ENCODE results near the gene MLLT10. TPM values are rescaled to one million over a fixed set of nuclear protein-coding genes. Genes with fewer than 3 reads are reported as not detected.

The MLLT10 gene
- polyA plus RNA-seq: 39.4 TPM
- long read RNA-seq, donor 1: 0 reads
- long read RNA-seq, donor 2, partial matches to known transcripts: 208 of 228 reads
- long read RNA-seq, donor 2, other reads (novel, unspliced or antisense): 18 of 228 reads
- long read RNA-seq, donor 3: 0 reads
- long read RNA-seq, donor 4: 0 reads
- long read RNA-seq, donor 5: 0 reads
- long read RNA-seq, donor 6, partial matches to known transcripts: 243 of 248 reads
- long read RNA-seq, donor 6, other reads (novel, unspliced or antisense): 0 of 248 reads
- long read RNA-seq, donor 7, partial matches to known transcripts: 0 of 2 reads
- long read RNA-seq, donor 7, other reads (novel, unspliced or antisense): 0 of 2 reads
- long read RNA-seq, donor 8, partial matches to known transcripts: 31 of 32 reads
- long read RNA-seq, donor 8, other reads (novel, unspliced or antisense): 0 of 32 reads
- long read RNA-seq, donor 9, partial matches to known transcripts: 0 of 3 reads
- long read RNA-seq, donor 9, other reads (novel, unspliced or antisense): 0 of 3 reads
- long read RNA-seq, donor 10, partial matches to known transcripts: 5 of 7 reads
- long read RNA-seq, donor 10, other reads (novel, unspliced or antisense): 0 of 7 reads
- long read RNA-seq, donor 11: 0 reads

- WGBS (ENCODE audit: insufficient coverage, low lambda C conversion rate): no CpG with 5 or more reads among the region's 74 CpGs
- peak; percentile 97 to 99 for DNase-seq
- Histone ChIP-seq H3K36me3 (ENCODE audit: control insufficient read depth, insufficient read depth, low read length) (peaks cover 9% of the 10 kb centered on the region), H3K27me3 (ENCODE audit: control insufficient read depth, insufficient read depth, low read length) (no peaks in the 10 kb centered on the region), H3K4me1 (ENCODE audit: control insufficient read depth, insufficient read depth, low read length) (peaks cover 8% of the 10 kb centered on the region), H3K27ac (ENCODE audit: low read length) (peak within 1 kb of the TSS; percentile 99), H3K9me3 (ENCODE audit: control insufficient read depth, low read depth, low read length) (no peaks in the 10 kb centered on the region), H3K4me3 (ENCODE audit: low read length) (peak within 1 kb of the TSS; percentile 79)
These were observed at the start of gene MLLT10 for GRCh38 chr10:21533467-21534279. Gene MLLT10 (plus strand): TSS chr10:21534232. CDS start chr10:21534645, 413 bp downstream.

GRCh38 chr10:21487416-21488180 lies 46.4 kb upstream of the MLLT10 start:
- Histone ChIP-seq H3K9me3 (ENCODE audit: control insufficient read depth, low read depth, low read length) (no peaks in the 10 kb centered on the region), H3K36me3 (ENCODE audit: control insufficient read depth, insufficient read depth, low read length) (no peaks in the 10 kb centered on the region), H3K27me3 (ENCODE audit: control insufficient read depth, insufficient read depth, low read length) (no peaks in the 10 kb centered on the region), H3K4me3 (ENCODE audit: low read length) (no peak overlapping the region), H3K4me1 (ENCODE audit: control insufficient read depth, insufficient read depth, low read length) (no peaks in the 10 kb centered on the region), H3K27ac (ENCODE audit: low read length) (no peak overlapping the region)
- WGBS (ENCODE audit: insufficient coverage, low lambda C conversion rate): 100% methylated on average over 2 of the region's 10 CpGs
- DNase-seq: no peak

GRCh38 chr10:21488246-21488956 lies 45.6 kb upstream of the MLLT10 start:
- no peak for DNase-seq
- no peaks in the 10 kb centered on the region for H3K36me3 ChIP-seq (ENCODE audit: control insufficient read depth, insufficient read depth, low read length)
- H3K4me3 ChIP-seq (ENCODE audit: low read length): no peak overlapping the region
- no peaks in the 10 kb centered on the region for H3K4me1 ChIP-seq (ENCODE audit: control insufficient read depth, insufficient read depth, low read length)
- WGBS (ENCODE audit: insufficient coverage, low lambda C conversion rate): 100% methylated on average over 2 of the region's 6 CpGs
- no peak overlapping the region for H3K27ac ChIP-seq (ENCODE audit: low read length)
- no peaks in the 10 kb centered on the region for H3K9me3 ChIP-seq (ENCODE audit: control insufficient read depth, low read depth, low read length)
- no peaks in the 10 kb centered on the region for H3K27me3 ChIP-seq (ENCODE audit: control insufficient read depth, insufficient read depth, low read length)

- no peak overlapping the region for H3K4me3 ChIP-seq (ENCODE audit: low read length)
- WGBS (ENCODE audit: insufficient coverage, low lambda C conversion rate): 60% methylated on average over 1 of the region's 5 CpGs
These were observed 45.0 kb upstream of the MLLT10 start for GRCh38 chr10:21488957-21489446.

GRCh38 chr10:21490028-21490710 lies 43.9 kb upstream of the MLLT10 start:
- Histone ChIP-seq H3K4me1 (ENCODE audit: control insufficient read depth, insufficient read depth, low read length) (no peaks in the 10 kb centered on the region), H3K36me3 (ENCODE audit: control insufficient read depth, insufficient read depth, low read length) (no peaks in the 10 kb centered on the region), H3K27ac (ENCODE audit: low read length) (no peak overlapping the region), H3K4me3 (ENCODE audit: low read length) (no peak overlapping the region), H3K27me3 (ENCODE audit: control insufficient read depth, insufficient read depth, low read length) (peaks cover 13% of the 10 kb centered on the region), H3K9me3 (ENCODE audit: control insufficient read depth, low read depth, low read length) (no peaks in the 10 kb centered on the region)
- 100% methylated on average over 1 of the region's 4 CpGs for WGBS (ENCODE audit: insufficient coverage, low lambda C conversion rate)
- DNase-seq: no peak

More at GRCh38 chr10:21488957-21489446, 45.0 kb upstream of the MLLT10 start:
- H3K36me3 ChIP-seq (ENCODE audit: control insufficient read depth, insufficient read depth, low read length): no peaks in the 10 kb centered on the region
- no peaks in the 10 kb centered on the region for H3K9me3 ChIP-seq (ENCODE audit: control insufficient read depth, low read depth, low read length)
- peaks cover 3% of the 10 kb centered on the region for H3K27me3 ChIP-seq (ENCODE audit: control insufficient read depth, insufficient read depth, low read length)
- H3K4me1 ChIP-seq (ENCODE audit: control insufficient read depth, insufficient read depth, low read length): no peaks in the 10 kb centered on the region
- no peak for DNase-seq
- no peak overlapping the region for H3K27ac ChIP-seq (ENCODE audit: low read length)

GRCh38 chr10:21490711-21491105 lies 43.3 kb upstream of the MLLT10 start:
- DNase-seq: no peak
- H3K9me3 ChIP-seq (ENCODE audit: control insufficient read depth, low read depth, low read length): no peaks in the 10 kb centered on the region
- H3K36me3 ChIP-seq (ENCODE audit: control insufficient read depth, insufficient read depth, low read length): no peaks in the 10 kb centered on the region
- WGBS (ENCODE audit: insufficient coverage, low lambda C conversion rate): no CpG with 5 or more reads among the region's 2 CpGs
- H3K4me3 ChIP-seq (ENCODE audit: low read length): no peak overlapping the region
- no peaks in the 10 kb centered on the region for H3K4me1 ChIP-seq (ENCODE audit: control insufficient read depth, insufficient read depth, low read length)
- H3K27ac ChIP-seq (ENCODE audit: low read length): no peak overlapping the region
- H3K27me3 ChIP-seq (ENCODE audit: control insufficient read depth, insufficient read depth, low read length): peaks cover 15% of the 10 kb centered on the region

- Histone ChIP-seq H3K4me1 (ENCODE audit: control insufficient read depth, insufficient read depth, low read length) (no peaks in the 10 kb centered on the region), H3K27me3 (ENCODE audit: control insufficient read depth, insufficient read depth, low read length) (peaks cover 23% of the 10 kb centered on the region), H3K36me3 (ENCODE audit: control insufficient read depth, insufficient read depth, low read length) (no peaks in the 10 kb centered on the region), H3K27ac (ENCODE audit: low read length) (no peak overlapping the region), H3K4me3 (ENCODE audit: low read length) (no peak overlapping the region), H3K9me3 (ENCODE audit: control insufficient read depth, low read depth, low read length) (no peaks in the 10 kb centered on the region)
- WGBS (ENCODE audit: insufficient coverage, low lambda C conversion rate): 100% methylated on average over 1 of the region's 3 CpGs
- no peak for DNase-seq
These were observed 41.6 kb upstream of the MLLT10 start for GRCh38 chr10:21492421-21492820.

GRCh38 chr10:21493784-21494183 lies 40.2 kb upstream of the MLLT10 start:
- Histone ChIP-seq H3K36me3 (ENCODE audit: control insufficient read depth, insufficient read depth, low read length) (no peaks in the 10 kb centered on the region), H3K27me3 (ENCODE audit: control insufficient read depth, insufficient read depth, low read length) (peaks cover 27% of the 10 kb centered on the region), H3K9me3 (ENCODE audit: control insufficient read depth, low read depth, low read length) (no peaks in the 10 kb centered on the region), H3K4me1 (ENCODE audit: control insufficient read depth, insufficient read depth, low read length) (no peaks in the 10 kb centered on the region), H3K27ac (ENCODE audit: low read length) (no peak overlapping the region), H3K4me3 (ENCODE audit: low read length) (no peak overlapping the region)
- peak in 1 of 2 donors; percentile 3 for DNase-seq
- no CpG with 5 or more reads among the region's 9 CpGs for WGBS (ENCODE audit: insufficient coverage, low lambda C conversion rate)
